Testis (tissue), 3 donors: ENCODE data around the gene BBS12. TPM values are rescaled to one million over a fixed set of nuclear protein-coding genes. Genes with fewer than 3 reads are reported as not detected.

Experiments
- DNase-seq: peaks from one replicate; pipeline ENCODE4 v3.0.0-alpha.2; 2019
- H3K27ac ChIP-seq, 2 donors: fragments of 200-600 bp; sonication (generic); one replicate each; pipeline ENCODE4 v1.5.1; 2019
- H3K27me3 ChIP-seq: fragments of 200-600 bp; sonication (generic); one replicate; pipeline ENCODE4 v1.5.1; 2019
- H3K36me3 ChIP-seq: fragments of 200-600 bp; sonication (generic); one replicate; pipeline ENCODE4 v1.5.1; 2017; ENCODE audit warnings: low read depth; ENCODE audit errors: missing control alignments
- H3K4me1 ChIP-seq: fragments of 200-600 bp; sonication (generic); one replicate; pipeline ENCODE4 v1.5.1; 2019
- H3K4me3 ChIP-seq, 2 donors: fragments of 200-600 bp; sonication (generic); one replicate each; pipeline ENCODE4 v1.5.1; 2017 to 2019
- H3K9me3 ChIP-seq: fragments of 200-600 bp; sonication (generic); one replicate; pipeline ENCODE4 v1.5.1; 2017
- CTCF ChIP-seq, 3 experiments: fragments of 450-650 bp in 2 of 3; fragments of 200-600 bp in 1 of 3; sonication (generic) in 1 of 3; IDR thresholded peaks; one replicate each; pipeline ENCODE4 v1.5.1; 2016 to 2019; ENCODE audit warnings: antibody characterized with exemption in 3 of 3, mild to moderate bottlenecking in 2 of 3, moderate library complexity in 1 of 3
- POLR2A ChIP-seq: fragments of 450-650 bp; IDR thresholded peaks from one replicate; pipeline ENCODE4 v1.6.1; 2017; ENCODE audit warnings: antibody characterized with exemption, mild to moderate bottlenecking, moderate library complexity
- WGBS, 2 donors: methylation state at CpG; one replicate each; pipeline ENCODE4 v1.1.5; 2018; 5-methylcytosine and 5-hydroxymethylcytosine counted together
- intact Hi-C: fragments of 100-400 bp; cut with DNase I; formaldehyde crosslinking; loops from one replicate; pipeline ENCODE4 v1.15.1; 2023; ENCODE audit warnings: low total_unique reads
- polyA plus RNA-seq: library from polyadenylated mRNA; stranded (reverse); fragments of 350-450 nt; fragmentation: Illumina TruSeq; extraction: RNeasy Lipid Tissue Mini Kit (QIAGEN cat#74804); gene quantifications from one replicate; pipeline ENCODE4 v1.2.3, GENCODE V29; 2014; ENCODE audit warnings: low read depth, low replicate concordance; ENCODE audit not compliant: insufficient read depth
- total RNA-seq, 2 donors: library from RNA; depleted of rRNA; stranded (reverse); fragments of >200 nt; gene quantifications; one replicate each; pipeline ENCODE4 v1.2.3, GENCODE V29; 2016

The BBS12 gene
- total and polyA plus RNA-seq, 3 donors from 2014 or later = 5.0 to 15.7 (median 7.5) TPM

DNA sequence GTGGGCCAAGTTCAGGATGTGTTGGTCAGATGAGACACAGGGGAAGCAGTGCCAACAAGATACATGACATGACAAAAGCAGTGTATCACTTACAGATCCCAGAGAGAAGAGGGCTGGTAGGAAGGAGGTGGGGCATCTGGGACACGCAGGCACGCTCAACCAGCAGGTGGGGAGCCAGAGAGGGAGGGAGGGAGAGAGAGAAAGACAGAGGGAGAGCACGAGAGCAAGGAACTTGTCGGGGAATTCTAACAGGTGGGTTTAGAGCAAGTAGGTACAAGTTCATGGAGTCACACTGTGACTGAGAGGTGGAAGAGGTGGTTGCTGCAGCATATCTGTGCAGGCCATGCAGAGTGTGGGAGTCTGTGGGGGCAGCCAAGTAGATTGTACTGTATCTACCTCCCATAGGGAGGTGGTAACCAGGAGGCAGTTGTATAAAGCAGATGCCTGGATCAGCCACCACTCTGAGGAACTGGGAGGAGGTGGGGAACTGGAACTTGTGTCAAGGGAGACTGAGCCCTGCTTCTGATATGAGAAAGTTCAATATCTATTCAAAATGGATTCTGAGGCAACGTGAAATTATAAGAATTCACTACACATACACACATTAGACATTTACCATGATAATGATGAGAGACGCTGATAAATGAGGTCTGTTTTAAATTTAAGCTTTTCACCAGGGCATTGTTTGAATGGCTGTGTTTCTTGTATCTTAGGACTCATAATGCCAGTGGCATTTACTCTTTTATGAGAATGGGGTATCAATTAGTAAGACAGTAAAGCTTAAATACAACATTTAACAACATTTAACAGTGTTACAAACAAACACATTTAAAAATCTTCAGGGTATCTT is 43.7 kb downstream of the BBS12 start:
- intact Hi-C loops = no loop called here
- TF ChIP-seq CTCF (IDR thresholded peaks at IDR 0.05) (no peak), POLR2A (no peak)
- Histone ChIP-seq H3K27ac (no peak overlapping the region), H3K4me3 (no peak overlapping the region), H3K9me3 (no peaks in the 10 kb centered on the region), H3K4me1 (no peaks in the 10 kb centered on the region), H3K36me3 (no peaks in the 10 kb centered on the region), H3K27me3 (no peaks in the 10 kb centered on the region)
- DNase-seq = peak; percentile 42
- 78% methylated on average over 6 of the region's 6 CpGs for WGBS, 2 donors

GRCh38 chr4:122776916-122777315 is 44.4 kb downstream of the BBS12 start:
- 47 to 50% methylated on average over 4 of the region's 4 CpGs for WGBS, 2 donors
- H3K27ac ChIP-seq = no peak overlapping the region
- TF ChIP-seq CTCF (IDR thresholded peaks at IDR 0.05) = no peak
- TF ChIP-seq POLR2A = no peak
- no peaks in the 10 kb centered on the region for H3K4me1 ChIP-seq
- peak; percentile 38 for DNase-seq
- no peak overlapping the region for H3K4me3 ChIP-seq
- no peaks in the 10 kb centered on the region for H3K36me3 ChIP-seq
- H3K9me3 ChIP-seq = no peaks in the 10 kb centered on the region
- intact Hi-C loops = no loop called here
- no peaks in the 10 kb centered on the region for H3K27me3 ChIP-seq

GRCh38 chr4:122777846-122778673 is 45.6 kb downstream of the BBS12 start:
- intact Hi-C loops = no loop called here
- DNase-seq = no peak

DNA sequence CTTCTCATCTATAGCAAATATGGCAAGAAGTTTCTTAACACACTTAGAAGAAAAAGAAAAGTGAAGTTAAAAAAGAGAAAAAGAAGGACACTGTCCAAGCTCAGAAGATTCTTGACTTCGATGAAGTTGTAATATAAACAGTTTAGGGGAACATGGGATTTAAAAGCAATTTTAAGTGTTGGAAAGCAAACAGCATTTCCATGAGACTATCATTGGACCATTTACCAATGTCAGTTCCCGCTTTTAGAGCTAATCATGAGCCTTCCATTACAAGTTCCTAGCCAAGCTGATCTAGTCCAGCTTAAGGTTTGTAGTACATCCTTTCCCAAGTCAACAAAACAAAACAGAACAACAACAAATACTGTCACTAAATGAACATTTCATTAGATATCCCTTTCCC is 49.0 kb downstream of the BBS12 start:
- intact Hi-C loops = no loop called here
- no peak for TF ChIP-seq POLR2A
- no peak for TF ChIP-seq CTCF (IDR thresholded peaks at IDR 0.05)
- DNase-seq = no peak
- H3K9me3 ChIP-seq = no peaks in the 10 kb centered on the region
- H3K27me3 ChIP-seq = no peaks in the 10 kb centered on the region
- peaks cover 11% of the 10 kb centered on the region for H3K4me1 ChIP-seq
- H3K27ac ChIP-seq = no peak overlapping the region
- H3K36me3 ChIP-seq = no peaks in the 10 kb centered on the region
- H3K4me3 ChIP-seq = no peak overlapping the region
- WGBS, 2 donors = 84 to 95% methylated on average over 2 of the region's 2 CpGs

More at GRCh38 chr4:122777846-122778673, 45.6 kb downstream of the BBS12 start:
- Histone ChIP-seq H3K4me1 (peaks cover under 1% of the 10 kb centered on the region), H3K36me3 (no peaks in the 10 kb centered on the region), H3K4me3 (no peak overlapping the region), H3K9me3 (no peaks in the 10 kb centered on the region), H3K27me3 (no peaks in the 10 kb centered on the region), H3K27ac (no peak overlapping the region)
- TF ChIP-seq POLR2A = no peak
- TF ChIP-seq CTCF (IDR thresholded peaks at IDR 0.05) = no peak
- 94 to 96% methylated on average over 7 of the region's 7 CpGs for WGBS, 2 donors
